HPDE6-E6E7 (cell line): ENCODE measurements around the gene SGF29.
A peak's percentile ranks its signal among the peaks of the same experiment; 100 is the strongest.
"Not testable (repeated sequence)": the region's sequence is repeated elsewhere in the genome, so short reads cannot be mapped to it uniquely, and the experiment has no call there.

Source experiments
- DNase-seq: peaks from one replicate; pipeline ENCODE4 v3.0.0; 2011; ENCODE audit warnings: missing footprints; ENCODE audit errors: extremely low spot score

Gene SGF29

DNA sequence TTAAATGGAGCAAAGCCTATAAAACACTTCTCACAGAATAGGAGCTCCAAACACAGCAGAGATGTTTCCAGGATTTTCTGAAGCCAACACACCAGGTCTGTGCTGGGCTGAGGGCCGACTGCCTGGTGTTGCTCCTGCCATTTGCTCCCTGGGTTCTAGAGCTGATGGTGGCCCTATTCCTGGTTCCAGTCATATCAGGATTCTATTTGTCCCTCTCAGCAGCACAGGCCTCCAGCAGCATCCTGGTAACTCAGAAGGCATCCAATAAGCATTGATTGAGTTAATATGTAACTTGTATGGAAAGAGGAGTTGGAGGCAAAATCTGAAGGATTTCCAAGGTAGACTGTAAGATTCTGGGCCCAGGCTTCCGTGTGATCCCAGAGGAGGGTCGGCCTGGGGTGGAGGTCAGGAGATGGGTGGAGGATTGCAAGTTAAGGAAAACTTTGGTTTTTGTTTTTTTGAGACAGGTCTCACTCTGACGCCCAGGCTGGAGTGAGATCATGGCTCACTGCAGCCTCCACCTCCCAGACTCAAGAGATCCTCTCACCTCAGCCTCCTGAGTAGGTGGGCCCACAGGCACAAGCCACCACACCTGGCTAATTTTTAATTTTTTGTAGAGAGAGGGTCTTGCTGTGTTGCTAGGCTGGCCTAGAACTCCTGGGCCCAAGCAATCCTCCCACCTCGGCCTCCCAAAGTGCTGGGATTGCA, 20.6 kb upstream of the SGF29 start:
- no peak for DNase-seq

DNA sequence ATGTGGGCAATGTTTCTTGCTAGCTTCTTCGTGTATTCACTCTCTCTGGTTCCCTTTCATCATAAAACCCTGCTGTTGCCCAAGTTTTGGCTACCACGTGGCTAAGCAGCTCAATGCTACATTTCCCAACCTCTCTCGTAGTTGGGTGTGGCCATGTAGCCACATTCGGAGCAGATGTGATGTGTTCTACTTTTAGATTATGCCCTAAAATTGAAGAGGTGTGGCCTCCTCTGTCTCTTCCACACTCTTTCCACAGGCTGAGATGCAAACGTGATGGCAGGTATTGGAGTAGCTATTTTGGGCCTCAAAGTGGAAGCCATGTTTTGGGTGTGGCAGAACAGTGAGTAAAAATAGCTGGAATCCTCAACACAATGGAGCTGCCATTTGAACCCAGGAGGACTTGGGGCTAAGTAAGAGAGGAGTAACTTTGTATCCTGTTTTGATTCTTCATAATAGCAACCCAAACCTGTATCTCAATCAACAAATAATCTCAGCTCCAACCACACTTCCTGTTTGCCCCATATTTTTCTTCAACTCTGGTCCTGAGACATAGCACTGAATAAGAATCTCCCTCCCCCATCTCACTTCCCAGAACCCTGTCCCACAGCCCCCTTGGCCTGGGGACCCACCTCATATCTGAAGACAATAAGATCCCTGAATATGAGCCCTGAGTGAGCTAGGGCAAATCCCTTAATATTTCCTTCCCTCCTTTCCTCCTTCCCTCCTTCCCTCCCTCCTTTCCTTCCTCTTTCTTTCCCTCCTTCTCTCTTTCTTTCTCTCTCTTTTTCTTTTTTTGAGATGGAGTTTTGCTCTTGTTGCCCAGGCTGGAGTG, 19.0 kb upstream of the SGF29 start:
- DNase-seq = no peak

DNA sequence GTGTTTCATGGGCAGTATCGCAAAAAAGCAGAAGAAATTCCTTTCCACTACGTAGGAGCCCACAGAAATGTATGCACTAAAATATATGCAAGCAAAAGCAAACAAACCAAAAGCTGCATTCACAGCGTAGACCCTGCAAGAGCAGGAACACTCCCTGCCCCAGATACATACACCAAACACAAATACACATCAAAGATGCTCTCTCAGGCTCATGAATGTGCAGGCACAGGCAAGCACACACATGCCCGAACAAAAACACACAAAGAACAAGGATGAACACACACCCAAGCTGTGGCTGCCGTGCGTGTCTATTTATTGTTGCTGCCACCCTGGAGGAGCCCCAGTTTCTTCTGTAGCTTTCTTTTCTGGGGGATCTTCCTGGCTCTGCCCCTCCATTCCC, 16.6 kb upstream of the SGF29 start:
- peak; percentile 66 for DNase-seq

- no peak for DNase-seq
These were observed 15.6 kb upstream of the SGF29 start for GRCh38 chr16:28537964-28538732.

- no peak for DNase-seq
These were observed 14.8 kb upstream of the SGF29 start, which contains the start of gene NUPR1 for GRCh38 chr16:28538733-28539596. NUPR1 (minus strand) TSS chr16:28538974; CDS start chr16:28538907, 67 bp downstream.

- DNase-seq = no peak
These were observed 13.4 kb upstream of the SGF29 start for GRCh38 chr16:28540346-28540745.

DNA sequence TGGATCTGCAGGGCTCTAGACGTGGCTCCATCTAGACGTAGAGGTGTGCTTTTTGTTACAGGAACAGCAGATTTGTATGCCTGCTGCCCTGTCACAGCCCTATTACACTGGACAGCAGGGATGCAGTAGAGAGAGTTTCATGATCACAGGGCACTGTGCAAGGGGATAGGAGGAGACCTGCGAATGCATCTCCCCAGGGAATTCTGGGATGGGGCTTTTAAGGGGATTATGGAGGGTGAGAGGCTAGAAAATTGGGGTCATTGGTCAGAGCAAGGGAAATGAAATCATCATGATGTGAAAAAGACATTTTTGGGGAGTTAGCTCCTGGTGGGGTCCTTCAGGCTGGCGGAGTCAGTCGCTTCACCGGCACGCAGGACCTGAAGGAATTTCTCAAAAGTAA, 11.1 kb upstream of the SGF29 start:
- no peak for DNase-seq

GRCh38 chr16:28543072-28543471, 10.6 kb upstream of the SGF29 start:
- peak; percentile 64 for DNase-seq

GRCh38 chr16:28544998-28545397, 8.7 kb upstream of the SGF29 start:
- DNase-seq = no peak

DNA sequence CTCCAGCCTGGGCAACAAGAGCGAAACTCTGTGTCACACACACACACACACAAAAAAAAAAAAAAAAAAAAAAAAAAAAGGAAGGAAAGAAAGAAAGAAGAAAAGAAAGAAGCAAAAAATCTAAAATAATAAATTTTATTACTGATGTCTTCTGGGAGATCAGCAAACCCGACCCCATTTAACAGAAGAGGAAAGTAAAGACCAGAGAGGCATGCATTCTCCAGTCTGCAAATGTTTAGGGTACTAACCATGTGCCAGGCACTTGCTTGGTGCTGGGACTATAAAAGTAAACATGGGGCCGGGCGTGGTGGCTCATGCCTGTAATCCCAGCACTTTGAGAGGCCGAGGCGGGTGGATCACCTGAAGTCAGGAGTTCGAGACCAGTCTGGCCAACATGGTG, 7.8 kb upstream of the SGF29 start:
- DNase-seq = not testable (repeated sequence)

GRCh38 chr16:28546626-28547025, 7.1 kb upstream of the SGF29 start:
- DNase-seq = no peak

GRCh38 chr16:28548306-28548802, 5.4 kb upstream of the SGF29 start:
- DNase-seq = no peak

DNA sequence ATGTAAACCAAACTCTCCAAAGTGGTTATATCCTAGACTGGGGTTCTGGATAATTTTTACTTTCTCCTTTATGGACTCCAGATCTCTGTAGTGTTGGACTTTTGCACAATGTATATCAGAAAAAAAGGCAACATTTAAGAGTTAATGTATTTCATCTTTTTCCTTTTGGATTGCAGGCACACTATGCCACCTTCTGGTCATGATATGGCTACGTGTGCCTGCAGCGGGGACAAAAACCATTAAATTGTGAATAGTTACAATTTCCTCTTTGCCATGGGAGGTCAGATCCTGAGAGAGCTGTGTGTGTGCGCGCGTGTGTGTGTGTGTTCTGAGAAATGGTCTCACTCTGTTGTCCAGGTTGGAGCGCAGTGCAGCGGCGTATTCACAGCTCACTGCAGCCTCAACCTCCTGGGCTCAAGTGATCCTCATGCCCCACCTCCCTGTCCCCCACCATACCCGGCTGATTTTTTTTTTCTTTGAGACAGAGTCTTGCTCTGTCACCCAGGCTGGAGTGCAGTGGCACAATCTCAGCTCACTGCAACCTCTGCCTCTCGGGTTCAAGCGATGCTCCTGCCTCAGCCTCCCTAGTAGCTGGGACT, 4.3 kb upstream of the SGF29 start:
- DNase-seq = no peak

DNA sequence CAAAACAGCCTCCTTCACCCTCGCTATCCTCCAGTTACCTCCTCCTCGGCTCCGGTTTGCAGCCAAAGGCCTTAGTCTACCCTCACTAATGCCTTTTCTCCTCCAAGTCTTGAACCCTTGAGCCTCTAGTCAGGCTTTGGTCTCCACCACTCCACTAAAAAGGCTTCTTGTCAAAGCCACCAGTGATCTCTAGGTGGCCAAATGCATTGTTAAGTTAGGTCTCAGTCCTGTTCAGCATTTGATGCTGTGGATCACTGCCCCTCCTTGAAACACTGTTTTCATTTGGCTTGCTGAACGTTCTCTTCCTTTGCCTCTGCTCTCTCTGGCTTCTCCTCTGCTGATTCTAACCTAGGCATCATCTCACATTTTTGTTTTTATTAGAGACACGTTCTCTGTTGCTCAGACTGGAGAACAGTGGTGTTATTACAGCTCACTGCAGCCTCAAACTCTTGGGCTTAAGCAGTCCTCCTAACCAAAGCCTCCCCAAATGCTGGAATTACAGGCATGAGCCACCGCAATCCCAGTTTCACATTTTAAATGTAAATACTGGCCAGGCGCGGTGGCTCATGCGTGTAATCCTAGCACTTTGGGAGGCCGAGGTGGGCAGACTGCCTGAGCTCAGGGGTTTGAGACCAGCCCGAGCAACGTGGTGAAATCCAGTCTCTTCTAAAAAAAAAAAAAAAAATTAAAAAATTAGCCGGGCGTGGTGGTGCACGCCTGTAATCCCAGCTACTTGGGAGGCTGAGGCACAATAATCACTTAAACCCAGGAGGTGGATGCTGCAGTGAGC, 1.1 kb downstream of the SGF29 start:
- DNase-seq = no peak

DNA sequence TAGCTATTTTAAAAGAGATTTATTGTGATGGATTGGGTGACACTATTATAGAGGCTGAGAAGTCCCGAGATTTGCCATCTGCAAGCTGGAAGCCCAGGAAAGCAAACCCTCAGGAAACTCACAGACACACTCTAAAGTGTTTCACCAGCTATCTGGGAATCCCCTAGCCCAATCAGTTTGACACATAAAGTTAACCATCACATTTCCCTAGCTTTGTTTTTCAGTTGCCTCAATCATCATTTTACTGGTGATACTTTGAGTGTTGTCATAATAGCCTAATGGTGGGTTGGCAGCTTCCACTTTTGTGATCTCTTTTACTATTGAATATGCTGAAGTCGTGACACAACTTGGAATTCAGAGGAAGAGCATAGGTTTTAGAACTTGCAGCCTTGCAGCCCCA, 1.8 kb downstream of the SGF29 start:
- DNase-seq = no peak

GRCh38 chr16:28556914-28557320, 3.2 kb downstream of the SGF29 start:
- DNase-seq = no peak

DNA sequence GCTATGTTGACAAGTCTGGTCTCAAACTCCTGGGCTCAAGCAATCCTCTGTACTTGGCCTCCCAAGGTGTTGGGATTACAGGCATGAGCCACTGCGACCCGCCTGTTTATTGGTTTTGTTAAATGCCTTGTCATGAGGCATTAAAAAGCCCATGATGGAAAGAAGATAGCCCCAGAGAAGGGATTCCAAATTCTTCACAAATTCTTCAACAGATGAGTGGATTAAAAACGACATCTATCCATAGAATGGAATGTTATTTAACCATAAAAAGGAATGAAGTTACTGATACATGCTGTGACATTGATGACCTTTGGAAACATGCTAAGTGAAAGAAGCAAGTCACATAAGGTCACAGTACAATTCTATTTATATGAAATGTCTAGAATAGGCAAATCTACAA, 4.7 kb downstream of the SGF29 start:
- DNase-seq = no peak

DNA sequence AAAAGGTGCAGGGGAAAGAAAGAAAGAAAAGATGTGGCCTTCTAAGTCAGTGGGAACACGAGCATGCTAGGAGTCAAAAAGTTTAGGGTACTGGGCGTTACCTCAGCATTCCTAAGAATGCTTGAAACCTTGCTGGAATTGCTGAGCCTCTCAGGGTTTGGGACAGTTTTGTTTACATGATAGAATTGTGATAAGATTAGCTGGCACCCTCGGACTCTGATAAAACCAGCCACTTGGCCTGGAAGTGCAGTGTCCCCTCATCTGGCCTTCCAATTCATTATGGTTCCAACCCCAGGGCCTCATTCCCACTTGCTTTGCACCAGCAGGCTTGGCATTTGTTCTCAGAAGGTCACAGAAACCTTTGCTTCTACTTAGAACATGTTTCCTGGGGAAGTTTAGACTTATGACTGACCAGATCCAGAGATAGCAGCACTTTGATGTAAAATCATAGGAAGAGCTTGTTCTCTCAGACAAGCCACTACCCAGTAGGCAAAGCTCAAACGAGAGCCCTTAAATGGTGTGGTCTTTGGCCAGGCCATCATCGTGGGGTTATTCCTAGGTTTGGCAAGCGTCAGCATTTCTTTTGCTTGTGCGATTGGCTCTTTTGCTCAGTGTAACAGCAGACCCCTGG, 8.0 kb downstream of the SGF29 start:
- DNase-seq = no peak

- no peak for DNase-seq
These were observed 8.5 kb downstream of the SGF29 start for GRCh38 chr16:28562199-28562598.

DNA sequence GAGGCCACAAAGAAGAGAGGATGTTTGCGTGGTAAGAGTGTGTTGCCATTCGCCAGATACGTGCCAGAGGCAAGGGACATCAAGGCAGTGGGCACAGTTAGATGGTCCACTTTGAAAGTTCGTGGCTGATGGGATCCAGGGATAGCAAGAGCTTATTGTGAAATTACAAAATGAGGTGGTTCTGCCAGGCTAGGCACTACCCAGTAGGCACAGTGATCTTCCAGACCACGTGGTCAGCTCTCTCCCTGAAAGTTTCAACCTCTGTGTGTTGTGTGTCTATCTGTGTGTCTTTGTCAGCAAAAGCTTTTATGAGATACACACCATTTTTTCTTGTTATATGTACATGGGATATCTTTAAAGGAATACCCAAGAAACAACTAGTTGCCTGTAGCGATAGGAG, 9.5 kb downstream of the SGF29 start:
- no peak for DNase-seq
